Psoas muscle (tissue), 8 donors: ENCODE measurements around the gene KCNJ13. TPM values are rescaled to one million over a fixed set of nuclear protein-coding genes. Genes with fewer than 3 reads are reported as not detected.

ENCODE experiments used
- ATAC-seq, 4 donors: fragments of 200-7000 bp; cut with Tn5 transposase; one replicate each; pipeline ENCODE4 v1.9.1; 2020; ENCODE audit warnings: moderate library complexity in 3 of 4, mild to moderate bottlenecking in 2 of 4
- DNase-seq, 2 donors: peaks; one replicate each; pipeline ENCODE4 v3.0.0-alpha.2; 2020
- H3K27ac ChIP-seq: fragments of 200-600 bp; one replicate; pipeline ENCODE4 v1.8.0; 2022
- H3K27me3 ChIP-seq, 3 donors: fragments of 200-600 bp in 1 of 3; one replicate each; pipeline versions ENCODE4 v1.6.1 to v1.8.0; 2013 to 2022; ENCODE audit warnings: low read length in 2 of 3, mild to moderate bottlenecking in 2 of 3, moderate library complexity in 1 of 3; ENCODE audit not compliant: insufficient read depth in 3 of 3
- H3K36me3 ChIP-seq, 2 donors: fragments of 200-600 bp in 1 of 2; one replicate each; pipeline versions ENCODE4 v1.6.1 to v1.8.0; 2013 to 2022; ENCODE audit warnings: low read depth in 1 of 2, mild to moderate bottlenecking in 1 of 2, moderate library complexity in 1 of 2; ENCODE audit not compliant: insufficient read depth in 1 of 2
- H3K4me1 ChIP-seq: fragments of 200-600 bp; one replicate; pipeline ENCODE4 v1.8.0; 2022
- H3K4me3 ChIP-seq: fragments of 200-600 bp; one replicate; pipeline ENCODE4 v1.8.0; 2022; ENCODE audit warnings: mild to moderate bottlenecking
- H3K9me3 ChIP-seq: fragments of 200-600 bp; one replicate; pipeline ENCODE4 v1.8.0; 2022
- WGBS, 3 donors: extraction: QIAGEN DNeasy Blood & Tissue Kit; methylation state at CpG; one replicate each; pipeline versions ENCODE4 v1.1.6 to v1.1.7; 2013; 5-methylcytosine and 5-hydroxymethylcytosine counted together
- intact Hi-C, 2 donors: fragments of 100-400 bp; cut with DNase I; formaldehyde crosslinking; loops; one replicate each; pipeline versions ENCODE4 v1.11.0 to v1.14.2; 2022
- polyA plus RNA-seq, 3 donors: library from polyadenylated mRNA; stranded (reverse); fragments of 200-250 nt; gene quantifications; one replicate each; pipeline ENCODE4 v1.2.3, GENCODE V29; 2013
- total RNA-seq, 4 donors: library from RNA; stranded (reverse); fragmentation: NEBNext Ultra II Directional in 2 of 4; extraction: Animal tissue kit (Norgen Biotek cat#: 25700) in 2 of 4; gene quantifications; one replicate each; pipeline versions ENCODE4 v1.2.1 to v1.2.4, GENCODE V29; 2021 to 2023
- TF ChIP-seq, protein P1 (sequence below): fragments of 200-600 bp; IDR thresholded peaks from one replicate; pipeline ENCODE4 v1.8.0; 2022; ENCODE audit warnings: antibody characterized with exemption
- donor health status: healthy with polysubstance abuse.
- donor health status: DM: no; HTN: no; CAD: no; lungs with moderate emphysema.
- donor health status: Bipolar disorder and iron deficiency.
- donor health status: healthy.
- donor health status: DM: yes; HTN: yes; CAD: no.
- donor health status: DM: no; HTN: no; CAD: no.
- donor health status: DM: no; HTN: no; CAD: no.
- donor health status: DM: yes; HTN: yes; CAD: no.

KCNJ13 gene
- total and polyA plus RNA-seq, 7 donors = 0.03 TPM; not detected in 6

DNA sequence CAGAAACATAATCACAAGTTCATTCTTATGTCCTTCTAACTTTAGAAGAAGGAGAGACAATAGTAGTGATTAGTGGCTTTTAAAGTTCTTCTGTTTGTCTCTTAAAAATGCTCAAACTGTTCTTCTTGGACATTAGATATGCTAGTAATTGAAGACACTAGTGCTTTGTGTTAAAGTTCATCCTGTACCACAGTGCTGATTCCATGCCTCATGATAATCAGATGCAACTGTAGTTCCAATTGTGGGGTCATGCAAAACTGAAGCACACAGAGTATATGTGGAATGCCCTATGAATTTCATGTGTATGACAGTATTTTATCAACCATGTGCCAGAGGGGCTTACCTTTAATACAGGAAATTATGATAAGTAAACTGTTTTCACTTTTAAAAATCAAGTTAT, 11.4 kb upstream of the KCNJ13 start:
- TF ChIP-seq, protein P1, sequence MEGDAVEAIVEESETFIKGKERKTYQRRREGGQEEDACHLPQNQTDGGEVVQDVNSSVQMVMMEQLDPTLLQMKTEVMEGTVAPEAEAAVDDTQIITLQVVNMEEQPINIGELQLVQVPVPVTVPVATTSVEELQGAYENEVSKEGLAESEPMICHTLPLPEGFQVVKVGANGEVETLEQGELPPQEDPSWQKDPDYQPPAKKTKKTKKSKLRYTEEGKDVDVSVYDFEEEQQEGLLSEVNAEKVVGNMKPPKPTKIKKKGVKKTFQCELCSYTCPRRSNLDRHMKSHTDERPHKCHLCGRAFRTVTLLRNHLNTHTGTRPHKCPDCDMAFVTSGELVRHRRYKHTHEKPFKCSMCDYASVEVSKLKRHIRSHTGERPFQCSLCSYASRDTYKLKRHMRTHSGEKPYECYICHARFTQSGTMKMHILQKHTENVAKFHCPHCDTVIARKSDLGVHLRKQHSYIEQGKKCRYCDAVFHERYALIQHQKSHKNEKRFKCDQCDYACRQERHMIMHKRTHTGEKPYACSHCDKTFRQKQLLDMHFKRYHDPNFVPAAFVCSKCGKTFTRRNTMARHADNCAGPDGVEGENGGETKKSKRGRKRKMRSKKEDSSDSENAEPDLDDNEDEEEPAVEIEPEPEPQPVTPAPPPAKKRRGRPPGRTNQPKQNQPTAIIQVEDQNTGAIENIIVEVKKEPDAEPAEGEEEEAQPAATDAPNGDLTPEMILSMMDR = no peak
- no peak overlapping the region for H3K4me3 ChIP-seq
- DNase-seq = no peak
- H3K9me3 ChIP-seq = no peaks in the 10 kb centered on the region
- peaks cover 5 to 78% of the 10 kb centered on the region in 2 donors for H3K36me3 ChIP-seq
- H3K27me3 ChIP-seq = no peaks in the 10 kb centered on the region
- no peak for ATAC-seq
- intact Hi-C loops = no loop called here
- H3K27ac ChIP-seq = no peak overlapping the region
- no peaks in the 10 kb centered on the region for H3K4me1 ChIP-seq

DNA sequence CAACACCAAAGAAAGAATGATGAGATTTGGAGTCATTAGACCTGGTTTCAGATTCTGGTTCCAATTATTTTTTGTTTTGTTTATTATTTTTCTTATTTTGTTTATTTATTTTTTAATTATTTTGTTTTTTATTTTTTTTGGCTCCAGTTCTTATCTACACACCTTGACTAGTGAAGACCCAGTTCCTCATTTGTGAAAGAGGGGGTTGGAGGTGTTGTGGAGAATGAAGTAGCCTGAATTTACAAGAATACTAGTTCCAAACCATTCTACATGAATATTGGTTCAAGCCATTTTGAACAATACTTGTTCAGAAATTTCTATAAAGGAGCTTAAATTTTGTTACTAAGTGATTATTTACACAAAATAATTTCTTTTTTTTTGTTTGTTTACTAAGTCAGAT, 6.9 kb upstream of the KCNJ13 start:
- no peak overlapping the region for H3K27ac ChIP-seq
- DNase-seq = no peak
- no peaks in the 10 kb centered on the region for H3K9me3 ChIP-seq
- peaks cover 2 to 45% of the 10 kb centered on the region in 2 donors for H3K36me3 ChIP-seq
- H3K27me3 ChIP-seq = no peaks in the 10 kb centered on the region
- TF ChIP-seq, protein P1 = no peak
- H3K4me3 ChIP-seq = no peak overlapping the region
- intact Hi-C loops = no loop called here
- no peak for ATAC-seq
- no peaks in the 10 kb centered on the region for H3K4me1 ChIP-seq

DNA sequence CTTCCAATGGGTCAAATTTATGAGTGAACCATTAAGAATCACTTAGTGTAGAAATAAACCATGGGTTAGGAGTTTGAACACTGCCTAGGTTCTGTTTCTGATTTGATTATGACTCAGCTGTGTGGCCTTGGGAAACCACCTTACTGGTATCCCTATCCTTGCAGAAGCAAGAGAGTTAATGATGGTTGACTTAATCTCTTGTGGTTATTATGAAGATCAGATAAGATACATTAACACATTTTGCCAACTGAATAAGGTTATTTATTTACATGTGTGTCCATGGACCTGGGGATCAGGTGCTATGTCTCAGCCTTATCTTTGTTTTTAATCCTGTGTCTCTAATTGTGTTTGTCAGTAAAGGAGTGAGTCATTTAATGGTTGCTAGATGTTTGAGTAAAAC, 5.4 kb upstream of the KCNJ13 start:
- TF ChIP-seq, protein P1 = no peak
- Histone ChIP-seq H3K4me3 (no peak overlapping the region), H3K27ac (peak overlapping the region; percentile 12), H3K4me1 (no peaks in the 10 kb centered on the region), H3K27me3 (no peaks in the 10 kb centered on the region), H3K9me3 (no peaks in the 10 kb centered on the region), H3K36me3 (peaks cover 2 to 32% of the 10 kb centered on the region in 2 donors)
- DNase-seq (no peak), ATAC-seq (peak in 3 of 4 donors; percentile 48 to 55 (median 50))
- intact Hi-C loops = no loop called here

DNA sequence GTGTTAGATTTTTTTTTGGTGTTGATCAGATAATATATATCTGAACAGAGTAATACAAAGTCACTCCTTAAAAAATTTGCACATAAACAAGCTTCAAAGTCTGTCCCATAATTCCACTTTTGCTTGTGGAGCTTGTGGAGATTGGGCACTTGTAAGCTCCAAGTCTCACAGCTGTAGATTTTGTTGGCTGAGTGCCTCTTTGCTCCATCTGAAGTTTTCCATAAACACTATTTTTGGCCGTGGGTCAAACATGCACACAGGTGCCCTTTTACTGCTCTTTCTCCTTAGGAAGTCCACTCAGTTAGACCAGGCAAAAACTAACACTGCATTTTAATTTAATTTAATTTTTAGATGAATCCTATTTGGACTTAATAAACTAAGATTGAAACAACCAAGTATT, 3.6 kb upstream of the KCNJ13 start:
- no peaks in the 10 kb centered on the region for H3K4me1 ChIP-seq
- no peak for ATAC-seq
- intact Hi-C loops = no loop called here
- no peak for DNase-seq
- peaks cover 2 to 22% of the 10 kb centered on the region in 2 donors for H3K36me3 ChIP-seq
- WGBS, 3 donors = 12 to 21% (median 17%) methylated on average over 1 of the region's 1 CpG
- no peaks in the 10 kb centered on the region for H3K9me3 ChIP-seq
- H3K4me3 ChIP-seq = no peak overlapping the region
- TF ChIP-seq, protein P1 = no peak
- H3K27ac ChIP-seq = no peak overlapping the region
- H3K27me3 ChIP-seq = no peaks in the 10 kb centered on the region

DNA sequence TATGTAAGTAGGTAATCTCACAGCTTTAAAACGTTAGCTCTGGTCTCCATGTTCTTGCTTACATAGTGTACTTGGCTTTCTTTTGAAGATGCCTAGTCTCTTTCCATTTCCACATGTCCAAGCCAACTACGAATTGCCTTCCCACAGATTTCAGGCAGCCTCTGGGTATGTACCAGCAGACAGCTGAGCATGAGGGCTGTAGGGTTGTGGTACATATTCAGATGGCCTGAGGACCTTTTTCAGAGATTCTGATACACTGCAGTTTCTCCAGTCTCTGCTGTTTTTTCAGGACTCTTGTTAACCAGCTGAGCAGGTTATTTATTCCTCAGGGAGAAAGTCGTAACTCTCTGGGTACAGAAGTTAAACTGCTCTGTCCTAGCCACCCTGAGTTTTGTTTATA, 3.1 kb upstream of the KCNJ13 start:
- intact Hi-C loops = no loop called here
- H3K36me3 ChIP-seq = peaks cover 2 to 19% of the 10 kb centered on the region in 2 donors

More for the DNA sequence above, 3.1 kb upstream of the KCNJ13 start:
- no peak overlapping the region for H3K4me3 ChIP-seq
- DNase-seq (no peak), ATAC-seq (peak in 1 of 4 donors; percentile 42)
- no peaks in the 10 kb centered on the region for H3K4me1 ChIP-seq
- TF ChIP-seq, protein P1 = no peak
- 46 to 61% (median 51%) methylated on average over 3 of the region's 3 CpGs for WGBS, 3 donors
- H3K27me3 ChIP-seq = no peaks in the 10 kb centered on the region
- no peaks in the 10 kb centered on the region for H3K9me3 ChIP-seq
- no peak overlapping the region for H3K27ac ChIP-seq
